Measurements from ENCODE around the gene C16orf92. TPM values are rescaled to one million over a fixed set of nuclear protein-coding genes. Genes with fewer than 3 reads are reported as not detected.

C16orf92 gene
- total RNA-seq, 1 experiment from 2014 or later, result not detected

DNA sequence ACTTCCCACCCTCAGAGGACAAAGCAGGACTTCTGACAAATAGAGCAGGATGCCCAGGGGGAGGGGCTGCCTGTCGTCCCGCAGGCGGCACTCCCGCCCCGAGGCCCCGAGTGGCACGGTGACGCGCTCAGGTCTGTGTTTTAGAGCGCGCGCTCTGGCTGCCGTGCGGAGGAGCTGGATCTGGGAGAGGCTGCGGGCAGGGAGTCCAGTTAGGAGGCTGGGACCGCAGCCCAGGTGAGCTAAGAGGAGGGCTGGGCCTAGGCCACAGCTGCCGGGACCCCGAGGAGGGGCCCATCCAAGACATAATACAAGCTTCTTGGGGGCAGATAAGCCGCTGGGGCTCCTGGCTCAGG is 18.6 kb upstream of the C16orf92 start:
- peaks cover 0 to 4% of the 10 kb centered on the region in 2 experiments; a peak in 2 of 4 replicates for H3K36me3 ChIP-seq (ENCODE audit: control insufficient read depth in 1 of 2, insufficient read depth in 2 of 2, low read length in 2 of 2)
- DNase-seq (ENCODE audit: low read depth, low spot score) (no peak), ATAC-seq (no peak)
- ChIA-PET POLR2A (no interaction called here), RAD21 (ENCODE audit: low non-redundant PET in 1 of 2, low total read pairs in 2 of 2, uncharacterized antibody in 2 of 2, unreplicated experiment in 2 of 2) (no interaction called here), CTCF (no interaction called here)
- no peak overlapping the region for H3K9ac ChIP-seq (ENCODE audit: low read length)
- H3K4me3 ChIP-seq (replicated peaks in 1 of 2; ENCODE audit: low read depth in 1 of 2, low read length in 2 of 2), result no peak overlapping the region
- H3K27ac ChIP-seq (ENCODE audit: low read depth, low read length), result no peak overlapping the region; the same call in 1 of the 2 replicates
- intact Hi-C loops (cut with micrococcal nuclease), result no loop called here
- H4K20me1 ChIP-seq (ENCODE audit: insufficient read depth), result no peaks in the 10 kb centered on the region
- no TSS peak for BruUV-seq (replicated peaks)
- H3K79me2 ChIP-seq (ENCODE audit: insufficient read depth, low read length), result no peaks in the 10 kb centered on the region
- H3K9me2 ChIP-seq (ENCODE audit: insufficient read depth), result no peaks in the 10 kb centered on the region
- H2AFZ ChIP-seq (ENCODE audit: low read depth, low read length, poor library complexity, severe bottlenecking), result no peak overlapping the region
- H3K4me2 ChIP-seq (ENCODE audit: low read length), result no peak overlapping the region
- H3K9me3 ChIP-seq (ENCODE audit: control insufficient read depth in 1 of 2, insufficient read depth in 1 of 2, low read depth in 1 of 2, low read length in 2 of 2), result no peaks in the 10 kb centered on the region
- TF ChIP-seq, protein P1, sequence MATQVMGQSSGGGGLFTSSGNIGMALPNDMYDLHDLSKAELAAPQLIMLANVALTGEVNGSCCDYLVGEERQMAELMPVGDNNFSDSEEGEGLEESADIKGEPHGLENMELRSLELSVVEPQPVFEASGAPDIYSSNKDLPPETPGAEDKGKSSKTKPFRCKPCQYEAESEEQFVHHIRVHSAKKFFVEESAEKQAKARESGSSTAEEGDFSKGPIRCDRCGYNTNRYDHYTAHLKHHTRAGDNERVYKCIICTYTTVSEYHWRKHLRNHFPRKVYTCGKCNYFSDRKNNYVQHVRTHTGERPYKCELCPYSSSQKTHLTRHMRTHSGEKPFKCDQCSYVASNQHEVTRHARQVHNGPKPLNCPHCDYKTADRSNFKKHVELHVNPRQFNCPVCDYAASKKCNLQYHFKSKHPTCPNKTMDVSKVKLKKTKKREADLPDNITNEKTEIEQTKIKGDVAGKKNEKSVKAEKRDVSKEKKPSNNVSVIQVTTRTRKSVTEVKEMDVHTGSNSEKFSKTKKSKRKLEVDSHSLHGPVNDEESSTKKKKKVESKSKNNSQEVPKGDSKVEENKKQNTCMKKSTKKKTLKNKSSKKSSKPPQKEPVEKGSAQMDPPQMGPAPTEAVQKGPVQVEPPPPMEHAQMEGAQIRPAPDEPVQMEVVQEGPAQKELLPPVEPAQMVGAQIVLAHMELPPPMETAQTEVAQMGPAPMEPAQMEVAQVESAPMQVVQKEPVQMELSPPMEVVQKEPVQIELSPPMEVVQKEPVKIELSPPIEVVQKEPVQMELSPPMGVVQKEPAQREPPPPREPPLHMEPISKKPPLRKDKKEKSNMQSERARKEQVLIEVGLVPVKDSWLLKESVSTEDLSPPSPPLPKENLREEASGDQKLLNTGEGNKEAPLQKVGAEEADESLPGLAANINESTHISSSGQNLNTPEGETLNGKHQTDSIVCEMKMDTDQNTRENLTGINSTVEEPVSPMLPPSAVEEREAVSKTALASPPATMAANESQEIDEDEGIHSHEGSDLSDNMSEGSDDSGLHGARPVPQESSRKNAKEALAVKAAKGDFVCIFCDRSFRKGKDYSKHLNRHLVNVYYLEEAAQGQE (IDR thresholded peaks at IDR 0.05; ENCODE audit: low read depth), result no peak
- TF ChIP-seq SP1 (IDR thresholded peaks at IDR 0.05; ENCODE audit: low read depth) (no peak), POLR2A (IDR thresholded peaks at IDR 0.05; ENCODE audit: borderline replicate concordance, extremely low read depth, insufficient read depth, insufficient read length) (no peak), ELF1 (IDR thresholded peaks at IDR 0.05; ENCODE audit: borderline replicate concordance, low read depth) (no peak), ATF3 (IDR thresholded peaks at IDR 0.05) (no peak), SIN3A (IDR thresholded peaks at IDR 0.05; ENCODE audit: low read depth) (no peak), CEBPB (IDR thresholded peaks at IDR 0.05; ENCODE audit: low read depth) (no peak), EGR1 (IDR thresholded peaks at IDR 0.05; ENCODE audit: low read depth) (no peak), FOSL1 (IDR thresholded peaks at IDR 0.05; ENCODE audit: low read depth) (no peak), TCF7L2 (IDR thresholded peaks at IDR 0.05; ENCODE audit: borderline replicate concordance, extremely low read depth, insufficient read depth, insufficient read length) (no peak), EZH2 (IDR thresholded peaks at IDR 0.05) (no peak), POLR2AphosphoS5 (IDR thresholded peaks at IDR 0.05; ENCODE audit: low read depth, low read length) (no peak), RAD21 (IDR thresholded peaks at IDR 0.05; ENCODE audit: low read depth) (no peak), YY1 (IDR thresholded peaks at IDR 0.05; ENCODE audit: extremely low read depth, insufficient replicate concordance, low read depth, low read length) (no peak), ZBTB33 (IDR thresholded peaks at IDR 0.05; ENCODE audit: extremely low read depth, insufficient replicate concordance, low read length) (no peak), JUND (IDR thresholded peaks at IDR 0.05) (no peak), SRF (IDR thresholded peaks at IDR 0.05; ENCODE audit: low read depth) (no peak)
- TF ChIP-seq, protein P2, sequence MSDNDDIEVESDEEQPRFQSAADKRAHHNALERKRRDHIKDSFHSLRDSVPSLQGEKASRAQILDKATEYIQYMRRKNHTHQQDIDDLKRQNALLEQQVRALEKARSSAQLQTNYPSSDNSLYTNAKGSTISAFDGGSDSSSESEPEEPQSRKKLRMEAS (IDR thresholded peaks at IDR 0.05), result no peak
- TF ChIP-seq, protein P3, sequence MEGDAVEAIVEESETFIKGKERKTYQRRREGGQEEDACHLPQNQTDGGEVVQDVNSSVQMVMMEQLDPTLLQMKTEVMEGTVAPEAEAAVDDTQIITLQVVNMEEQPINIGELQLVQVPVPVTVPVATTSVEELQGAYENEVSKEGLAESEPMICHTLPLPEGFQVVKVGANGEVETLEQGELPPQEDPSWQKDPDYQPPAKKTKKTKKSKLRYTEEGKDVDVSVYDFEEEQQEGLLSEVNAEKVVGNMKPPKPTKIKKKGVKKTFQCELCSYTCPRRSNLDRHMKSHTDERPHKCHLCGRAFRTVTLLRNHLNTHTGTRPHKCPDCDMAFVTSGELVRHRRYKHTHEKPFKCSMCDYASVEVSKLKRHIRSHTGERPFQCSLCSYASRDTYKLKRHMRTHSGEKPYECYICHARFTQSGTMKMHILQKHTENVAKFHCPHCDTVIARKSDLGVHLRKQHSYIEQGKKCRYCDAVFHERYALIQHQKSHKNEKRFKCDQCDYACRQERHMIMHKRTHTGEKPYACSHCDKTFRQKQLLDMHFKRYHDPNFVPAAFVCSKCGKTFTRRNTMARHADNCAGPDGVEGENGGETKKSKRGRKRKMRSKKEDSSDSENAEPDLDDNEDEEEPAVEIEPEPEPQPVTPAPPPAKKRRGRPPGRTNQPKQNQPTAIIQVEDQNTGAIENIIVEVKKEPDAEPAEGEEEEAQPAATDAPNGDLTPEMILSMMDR (IDR thresholded peaks at IDR 0.05 in 2 of 3, conservative IDR thresholded peaks at IDR 0.05 in 1 of 3; ENCODE audit: borderline replicate concordance in 1 of 3, insufficient read depth in 1 of 3, low read depth in 2 of 3, low read length in 2 of 3), result no peak
- no peaks in the 10 kb centered on the region for H3K4me1 ChIP-seq (ENCODE audit: control insufficient read depth in 1 of 2, insufficient read depth in 2 of 2, low read length in 2 of 2)
- no peaks in the 10 kb centered on the region for H3K27me3 ChIP-seq (ENCODE audit: insufficient read depth, low read length)
